ENCODE results near the gene HAUS7.

Gene HAUS7

DNA sequence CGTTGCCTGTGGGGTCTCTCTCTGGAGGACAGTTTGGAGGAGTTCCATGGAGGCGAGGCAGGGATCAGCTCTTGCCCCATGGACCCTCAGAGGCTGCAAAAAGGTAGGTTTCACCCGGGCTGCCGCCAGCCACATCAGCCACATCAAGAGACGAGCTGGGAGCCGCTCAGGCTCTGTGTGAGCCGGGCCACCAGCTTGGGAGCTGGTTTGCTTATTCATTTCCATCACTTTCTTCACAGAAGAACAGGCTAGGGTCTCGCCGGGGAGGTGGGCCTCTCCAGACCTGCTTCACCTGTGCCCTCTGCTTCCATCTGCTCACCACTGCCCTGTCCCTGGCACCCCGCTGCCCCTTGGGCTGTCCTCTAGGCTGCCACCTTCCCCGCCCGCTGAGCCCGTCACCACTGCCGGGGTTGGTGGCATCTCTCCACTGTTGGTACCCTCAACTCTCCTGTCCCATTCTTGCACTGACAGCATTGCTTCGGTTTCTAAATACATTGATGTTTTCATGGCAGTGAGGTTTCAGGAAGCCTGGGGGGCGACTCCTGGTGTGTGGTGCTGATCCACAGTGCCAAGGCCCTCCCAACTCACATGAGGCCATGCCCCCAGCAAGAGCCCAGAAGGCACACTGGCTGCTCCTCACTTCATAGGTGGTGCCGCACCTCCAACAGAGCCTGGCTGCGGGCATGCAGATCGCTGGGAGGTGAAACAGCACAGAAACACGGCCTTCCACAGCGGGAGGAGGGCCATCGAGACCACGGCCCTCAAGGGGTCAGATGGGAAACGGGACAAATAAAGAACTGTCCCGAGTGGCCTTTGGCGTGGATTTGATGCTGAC is 20.0 kb downstream of the HAUS7 start:
- no peak for DNase-seq

DNA sequence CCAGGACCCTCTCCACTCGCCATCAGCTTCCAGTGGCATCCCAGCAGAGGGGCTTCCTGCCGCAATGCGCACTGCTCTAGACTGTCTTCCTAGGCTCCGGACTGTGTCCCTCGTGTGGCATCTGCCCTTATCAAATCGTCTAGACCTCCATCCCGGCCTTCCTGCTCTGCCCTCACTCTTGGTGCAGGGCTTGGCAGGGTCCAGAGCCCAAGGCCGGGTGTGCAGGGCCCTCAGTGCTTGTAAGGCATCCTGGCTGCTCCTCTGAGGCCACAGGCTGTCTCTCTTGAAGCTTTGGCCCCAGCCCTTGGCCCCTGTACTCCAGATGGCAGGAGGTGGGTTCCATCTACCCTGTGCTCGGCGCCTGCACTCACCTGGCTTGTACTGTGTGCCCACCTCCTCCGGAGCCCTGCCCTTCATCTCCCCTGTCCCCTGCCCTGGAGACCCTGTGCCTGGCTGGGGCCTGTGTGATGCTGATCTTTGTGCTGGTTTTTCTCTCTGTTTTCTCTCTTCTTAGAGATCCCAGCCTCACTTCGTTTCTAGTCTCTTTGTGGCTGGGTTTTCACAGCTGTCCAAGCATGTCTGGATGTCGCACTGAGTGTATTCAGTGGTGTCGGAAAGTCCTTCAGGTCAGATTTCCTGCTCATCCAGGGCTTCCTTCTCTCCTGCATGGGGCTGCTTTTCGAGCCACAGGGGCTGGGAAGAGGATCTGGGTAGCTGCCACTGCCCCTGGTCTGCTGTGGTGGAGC is 20.8 kb downstream of the HAUS7 start:
- DNase-seq: no peak

DNA sequence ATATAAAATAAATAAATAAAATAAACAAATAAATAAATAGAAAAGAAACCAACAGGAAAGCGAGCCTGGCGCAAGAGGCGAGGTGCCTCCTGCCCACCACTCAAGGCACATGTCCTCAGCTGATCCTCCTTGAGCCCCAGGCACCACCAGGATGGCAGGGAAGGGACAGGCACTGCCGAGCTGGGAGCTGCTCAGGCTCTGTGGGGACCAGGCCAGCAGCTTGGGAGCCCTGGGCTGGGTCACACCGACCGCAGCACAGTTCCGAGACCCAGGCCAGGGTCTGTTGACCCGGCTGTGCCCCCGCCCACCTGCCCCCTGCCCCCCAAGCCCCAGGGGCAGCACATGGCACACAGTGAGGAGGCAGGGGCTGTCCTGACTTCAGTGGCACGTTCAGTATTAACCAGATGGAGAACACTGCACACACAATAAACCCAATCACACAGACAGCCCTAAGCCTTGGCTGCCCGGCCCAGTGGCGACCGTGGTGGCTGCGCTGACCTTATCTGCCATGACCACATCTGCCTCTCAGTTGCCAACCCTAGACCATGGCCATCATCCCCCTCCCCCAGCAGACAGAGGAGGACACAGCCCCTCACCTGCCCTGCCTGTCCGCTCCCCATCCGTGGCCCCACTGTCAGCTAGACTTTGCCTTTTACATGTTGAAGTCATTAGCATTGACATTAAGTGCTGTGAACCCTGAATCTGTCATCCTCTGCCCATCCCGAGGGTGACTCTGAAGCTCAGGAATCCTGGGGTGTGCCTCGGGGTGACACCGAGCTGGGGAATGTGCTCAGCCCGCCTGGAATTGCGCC is 21.6 kb downstream of the HAUS7 start:
- no peak for DNase-seq

DNA sequence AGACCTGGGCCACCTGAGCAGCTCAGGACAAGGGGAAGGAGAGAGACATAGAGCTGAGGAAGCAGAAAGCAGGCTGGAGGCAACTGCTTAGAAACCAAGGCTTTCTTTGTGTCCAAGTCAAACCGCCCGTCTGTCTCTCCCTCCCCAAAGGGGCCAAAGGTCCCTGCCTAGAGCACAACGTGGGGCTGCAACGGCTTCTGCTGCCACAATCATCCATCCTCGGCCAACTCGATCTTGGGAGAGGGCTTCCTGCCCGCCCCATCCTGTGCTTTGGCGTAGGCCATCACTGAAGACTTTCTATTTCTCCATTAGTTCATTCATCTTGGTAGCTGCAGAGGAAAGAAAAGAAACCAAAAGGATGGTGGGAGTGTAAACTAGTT is 22.8 kb downstream of the HAUS7 start:
- DNase-seq: no peak

DNA sequence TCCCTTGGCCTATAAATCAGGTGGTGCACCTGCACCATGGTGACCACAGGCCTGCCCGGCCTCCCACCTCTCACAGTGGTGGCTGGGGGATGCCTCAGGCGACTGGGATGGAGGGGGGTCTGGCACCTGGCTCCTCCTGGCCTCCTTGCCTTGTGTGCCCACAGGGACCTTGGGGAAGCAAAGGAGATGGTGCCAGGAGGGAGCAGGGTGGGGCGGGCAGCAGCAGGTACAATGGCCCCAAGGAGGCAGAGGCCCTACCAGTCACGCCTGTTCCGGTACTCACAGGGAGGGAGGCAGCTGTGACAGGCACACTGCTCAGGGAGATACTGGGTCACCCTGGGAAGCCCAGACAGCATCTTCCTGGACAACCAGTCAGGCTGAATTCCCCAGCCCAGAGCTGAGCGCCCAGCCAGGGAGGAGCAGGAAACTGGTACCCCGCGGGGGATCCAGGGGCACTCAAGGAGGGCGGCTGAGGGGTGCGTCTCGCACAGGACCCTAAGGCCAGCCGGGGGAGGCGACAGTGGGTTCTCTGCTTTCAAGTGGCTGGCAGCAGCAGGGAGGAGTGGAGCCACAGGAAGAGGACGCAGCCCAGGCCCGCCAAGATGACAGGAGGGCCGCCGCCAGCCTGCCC is 23.3 kb downstream of the HAUS7 start:
- no peak for DNase-seq

DNA sequence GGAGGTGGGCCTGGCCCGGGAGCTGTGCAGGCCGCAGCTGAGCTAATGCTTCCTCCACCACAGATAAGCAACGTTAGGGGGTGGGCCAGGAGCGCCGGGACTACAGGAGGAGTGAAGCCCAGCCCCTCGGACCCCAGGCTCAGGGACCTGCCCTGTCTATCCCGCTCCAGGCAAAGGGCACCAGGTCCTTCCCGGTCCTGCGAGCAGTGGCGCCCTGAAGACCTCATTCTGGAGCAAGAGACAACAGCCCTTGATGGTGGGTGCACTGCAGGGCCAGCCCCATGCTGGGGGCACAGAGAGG is 23.8 kb downstream of the HAUS7 start:
- no peak for DNase-seq

DNA sequence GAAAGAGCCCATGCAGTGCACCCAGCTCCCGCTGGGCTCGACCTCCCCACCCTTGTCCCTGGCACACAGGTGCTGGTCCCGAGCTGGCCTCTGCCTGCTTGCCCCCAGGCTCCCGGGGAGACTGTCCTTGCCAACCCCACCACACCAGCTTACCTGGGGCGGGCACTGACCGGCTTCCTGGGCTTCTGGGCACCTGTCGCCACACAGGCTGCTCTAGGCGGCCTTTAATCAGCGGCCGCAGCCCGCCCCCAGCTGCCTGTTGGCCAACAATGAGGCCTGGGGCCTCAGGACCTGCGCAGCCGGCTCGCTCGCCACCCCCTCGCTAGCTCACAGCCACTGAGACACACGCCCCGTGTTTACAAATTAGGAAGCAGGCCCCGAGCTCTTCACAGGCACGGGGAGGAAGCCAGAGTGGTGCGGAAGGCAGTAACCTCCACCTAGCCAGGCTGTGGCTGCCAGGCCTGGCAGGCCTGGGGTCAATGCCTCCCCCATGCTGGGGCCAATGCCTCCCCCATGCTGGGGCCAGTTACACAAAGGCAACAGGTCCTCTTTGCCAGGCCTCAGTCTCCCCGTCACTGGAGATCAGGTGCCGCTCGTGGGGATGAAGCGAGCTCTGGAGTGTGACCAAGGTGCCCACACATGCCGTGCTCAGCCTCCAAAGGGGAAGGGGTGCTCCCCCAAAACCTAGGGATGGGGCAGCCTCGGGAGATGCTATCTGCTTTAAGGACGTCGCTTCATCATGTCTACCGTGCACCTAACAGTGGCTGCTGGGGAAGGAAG is 24.3 kb downstream of the HAUS7 start, which contains the start of gene TREX2:
Gene TREX2 (minus strand): TSS at position 201 of the 780 bp plus-strand sequence. CDS start 626 bp downstream, outside the sequence.
- no peak for DNase-seq

DNA sequence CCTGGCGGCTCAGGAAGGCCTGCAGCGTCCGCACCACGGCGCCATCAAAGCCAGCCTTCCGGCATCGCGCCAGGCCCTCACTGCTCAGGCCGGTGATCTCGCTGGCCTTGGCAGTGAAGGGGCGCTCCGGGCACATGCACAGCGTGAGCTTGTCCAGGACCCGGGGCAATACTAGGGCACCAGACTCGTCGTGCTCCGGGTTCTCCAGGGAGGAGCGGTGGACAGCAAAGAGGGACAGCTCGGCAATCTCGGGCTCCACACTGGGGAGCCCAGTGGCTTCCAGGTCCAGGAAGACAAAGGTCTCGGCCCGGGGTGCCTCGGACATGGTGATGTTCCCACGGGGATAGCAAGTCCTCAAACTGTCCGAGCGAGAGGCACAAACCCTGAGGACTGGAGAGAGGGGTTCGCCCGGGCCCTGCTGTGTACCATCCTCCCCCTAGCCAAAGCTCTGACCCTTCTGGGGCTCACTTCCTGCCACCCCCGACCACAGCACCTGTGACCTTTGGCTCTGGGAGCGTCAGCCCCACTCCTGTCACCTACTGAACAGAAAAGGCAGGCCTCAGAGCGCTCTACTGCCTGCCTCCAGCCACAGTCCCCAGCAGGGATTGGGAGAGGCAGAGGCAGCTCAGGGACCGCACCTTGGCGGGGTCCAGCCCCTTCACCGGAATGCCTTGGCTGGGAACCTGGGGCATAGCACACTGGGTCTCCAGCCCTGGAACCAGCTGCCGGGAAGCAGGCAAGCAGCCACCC is 25.1 kb downstream of the HAUS7 start:
- no peak for DNase-seq

DNA sequence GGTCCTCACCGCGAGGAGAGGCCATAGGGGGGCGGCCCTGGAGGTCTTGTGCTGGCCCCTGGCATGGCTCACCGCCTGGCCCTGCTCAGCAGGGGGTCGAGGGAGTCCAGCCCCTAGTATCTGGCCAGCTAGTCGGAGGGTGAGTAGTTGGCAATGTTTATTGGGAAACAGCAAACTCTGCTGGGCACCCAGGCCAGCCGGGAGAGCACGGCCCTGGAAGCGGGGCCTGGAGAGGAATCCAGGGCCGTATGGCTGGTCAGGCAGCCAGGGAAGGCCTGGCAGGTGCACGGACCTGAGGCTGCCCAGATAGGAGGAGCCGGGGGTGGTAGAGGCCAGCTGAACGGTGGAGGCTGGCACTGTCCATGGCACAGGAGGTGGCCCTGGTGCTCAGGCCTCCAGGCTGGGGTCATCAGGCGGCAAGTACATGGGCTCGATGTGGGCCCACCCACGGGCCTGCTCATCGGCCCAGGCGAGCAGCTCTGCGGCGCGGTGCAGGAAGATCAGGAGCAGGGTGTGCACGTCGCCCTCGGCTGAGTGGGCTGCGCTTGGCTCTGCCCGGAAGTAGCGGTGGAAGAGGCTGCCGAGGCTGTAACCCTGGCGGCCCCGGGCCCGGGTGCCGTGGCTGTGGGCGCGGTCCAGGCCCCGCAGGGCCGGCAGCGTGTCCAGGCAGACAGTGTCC is 25.9 kb downstream of the HAUS7 start:
- DNase-seq: no peak

DNA sequence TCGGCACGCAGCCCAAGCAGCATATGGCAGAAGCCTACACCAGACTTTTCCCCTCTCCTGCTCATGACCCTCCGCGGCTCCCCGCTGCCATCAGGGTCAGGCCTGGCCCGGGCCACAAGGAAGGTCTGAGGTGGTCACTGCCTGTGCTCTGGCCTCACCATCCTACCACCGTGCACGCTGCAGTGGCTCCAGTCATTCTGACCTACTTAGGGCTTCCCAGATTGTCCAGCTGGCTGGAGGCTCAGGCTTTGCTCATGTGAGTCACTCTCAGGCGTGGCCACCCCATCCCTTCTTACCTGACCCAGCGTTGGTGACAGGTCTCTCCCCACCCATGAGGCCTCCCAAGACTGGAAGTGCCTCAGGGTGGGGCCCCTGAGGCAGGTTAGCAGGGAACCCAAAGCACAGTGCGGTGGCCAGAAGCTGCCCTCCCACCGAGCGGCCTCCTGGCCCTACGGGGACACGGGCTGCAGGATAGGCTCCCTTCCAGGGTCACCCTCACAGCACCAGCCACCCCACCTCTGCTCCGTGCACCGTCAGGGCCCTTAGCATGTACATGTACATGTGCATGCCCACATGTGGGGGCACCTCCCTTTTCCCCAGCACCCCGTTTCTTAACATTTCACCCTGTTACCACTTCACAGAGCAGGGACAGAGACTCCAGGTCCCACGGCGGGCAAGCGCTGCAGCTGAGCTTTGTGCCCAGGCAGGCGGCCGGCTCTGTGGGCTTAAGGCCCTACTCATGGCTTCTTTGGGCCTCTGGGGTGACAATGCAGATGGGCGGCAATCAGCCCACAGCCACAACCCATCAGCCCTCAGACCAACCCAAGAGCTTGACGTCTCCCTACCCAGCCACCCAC is 26.7 kb downstream of the HAUS7 start:
- DNase-seq: no peak

DNA sequence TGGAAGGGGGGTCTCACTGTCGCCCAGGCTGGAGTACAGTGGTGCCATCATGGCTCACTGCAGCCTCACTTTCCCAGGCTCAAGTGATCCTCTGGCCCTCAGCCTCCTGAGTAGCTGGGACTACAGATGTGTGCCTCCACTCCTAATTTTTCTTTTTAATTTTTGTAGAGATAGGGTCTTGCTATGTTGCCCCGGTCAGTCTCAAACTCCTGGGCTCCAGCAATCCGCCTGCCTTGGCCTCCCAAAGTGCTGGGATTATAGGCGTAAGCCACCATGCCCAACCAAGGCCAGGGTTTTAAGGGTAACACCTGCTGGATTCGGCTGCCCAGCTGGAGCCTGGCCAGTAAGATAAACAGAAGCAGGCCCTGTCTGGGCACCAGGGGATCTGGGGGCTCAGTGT is 27.9 kb downstream of the HAUS7 start:
- DNase-seq: no peak

DNA sequence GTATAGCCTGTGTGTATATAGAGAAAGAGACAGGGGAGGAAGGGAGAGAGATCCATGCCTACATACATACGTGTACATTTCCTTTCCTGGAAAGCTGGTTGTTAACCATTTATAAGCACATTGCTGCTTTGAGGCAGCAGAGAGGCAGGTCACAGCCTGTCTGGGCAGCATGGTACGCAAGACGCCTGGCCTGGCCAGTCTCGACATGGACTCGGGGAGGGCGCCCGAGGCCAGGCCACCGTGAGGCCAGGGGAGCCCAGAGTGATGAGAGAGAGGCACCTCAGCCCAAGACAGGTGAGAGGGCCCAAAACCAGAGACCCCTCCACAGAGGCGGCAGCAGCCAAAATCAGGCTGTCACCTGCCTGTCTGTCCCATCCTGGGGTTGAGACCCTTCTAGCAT is 28.4 kb downstream of the HAUS7 start:
- DNase-seq: no peak

DNA sequence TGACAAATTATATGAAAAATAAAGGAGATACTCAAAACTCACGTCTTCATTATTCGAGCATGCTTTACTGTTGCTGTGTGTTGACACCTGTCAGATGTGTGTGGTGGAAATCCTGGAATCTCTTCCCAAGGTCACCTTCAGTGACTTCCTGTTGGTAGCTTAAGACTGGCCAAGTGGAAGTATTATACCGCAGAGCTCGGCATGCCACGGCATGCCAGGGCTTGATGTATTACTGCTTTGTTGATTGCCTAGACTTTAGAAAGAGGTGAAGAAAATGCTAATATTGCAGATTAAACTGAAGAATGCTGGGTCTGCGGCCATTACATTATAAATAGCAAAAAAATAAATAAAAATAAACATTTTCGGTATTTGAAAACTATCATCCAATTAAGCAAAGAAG is 29.1 kb downstream of the HAUS7 start:
- no peak for DNase-seq

DNA sequence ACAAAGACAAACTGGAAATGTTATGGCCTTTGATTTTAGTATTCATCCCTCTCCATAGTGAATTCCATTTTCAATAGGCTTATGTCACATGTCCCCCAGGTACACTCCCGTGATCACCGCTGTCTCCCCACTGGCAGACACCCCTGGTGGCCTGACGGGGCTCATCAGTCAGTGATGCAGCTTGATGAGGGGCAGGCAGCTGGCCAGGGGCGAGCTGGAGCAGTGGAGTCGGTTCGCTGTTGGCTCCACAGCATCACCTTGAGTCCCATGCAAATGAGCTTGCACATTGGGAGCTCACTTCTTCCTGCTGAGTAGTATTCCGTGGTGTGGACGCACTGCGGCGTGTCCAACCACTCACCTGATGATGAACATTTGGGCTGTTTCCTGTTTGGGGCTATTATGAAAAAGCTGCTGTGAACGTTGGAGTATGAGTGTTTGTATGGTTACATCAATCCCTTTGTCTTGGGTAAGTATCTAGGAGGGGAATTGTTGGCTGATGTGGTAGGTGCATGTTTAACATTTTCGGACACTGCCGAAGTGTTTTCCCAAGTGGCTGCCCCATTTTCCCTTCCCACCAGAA is 29.7 kb downstream of the HAUS7 start:
- DNase-seq: no peak

DNA sequence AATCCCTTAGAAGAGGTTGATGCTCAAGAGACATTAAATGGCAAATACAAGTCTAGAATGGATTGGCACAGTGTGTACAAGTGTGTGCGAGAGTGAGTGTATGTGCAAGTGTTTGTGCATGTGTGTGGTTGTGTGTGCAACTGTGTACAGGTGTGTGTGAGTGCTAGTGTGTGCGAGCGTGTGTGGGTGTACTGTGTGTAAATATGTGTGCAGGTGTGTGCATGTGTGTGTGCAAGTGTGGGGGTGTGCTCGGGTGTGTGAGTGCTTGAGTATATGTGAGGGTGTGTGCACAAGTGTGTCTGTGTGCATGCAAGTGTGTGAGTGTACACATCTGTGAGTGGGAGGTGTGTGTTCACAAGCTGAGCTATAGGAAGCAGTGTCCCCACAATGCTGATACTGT is 30.4 kb downstream of the HAUS7 start:
- no peak for DNase-seq

DNA sequence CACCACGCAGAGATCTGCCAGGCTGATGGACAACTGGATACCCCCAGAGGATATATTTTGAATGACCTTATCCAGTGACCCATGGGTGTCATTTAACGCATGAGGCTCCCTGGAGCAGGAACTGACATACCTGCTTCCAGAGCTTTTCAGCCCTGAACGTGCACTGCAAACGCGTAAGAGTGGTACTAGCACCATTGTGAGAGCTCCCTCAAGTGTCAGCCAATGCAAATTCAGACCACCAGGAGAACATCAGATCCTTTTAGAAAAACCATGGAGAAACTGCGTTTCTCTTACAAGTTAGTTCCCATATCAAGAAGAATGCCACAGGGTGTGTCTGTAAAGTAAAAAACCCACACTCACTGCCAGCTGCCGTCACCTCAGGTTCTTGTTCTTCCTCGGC is 31.8 kb downstream of the HAUS7 start:
- no peak for DNase-seq

DNA sequence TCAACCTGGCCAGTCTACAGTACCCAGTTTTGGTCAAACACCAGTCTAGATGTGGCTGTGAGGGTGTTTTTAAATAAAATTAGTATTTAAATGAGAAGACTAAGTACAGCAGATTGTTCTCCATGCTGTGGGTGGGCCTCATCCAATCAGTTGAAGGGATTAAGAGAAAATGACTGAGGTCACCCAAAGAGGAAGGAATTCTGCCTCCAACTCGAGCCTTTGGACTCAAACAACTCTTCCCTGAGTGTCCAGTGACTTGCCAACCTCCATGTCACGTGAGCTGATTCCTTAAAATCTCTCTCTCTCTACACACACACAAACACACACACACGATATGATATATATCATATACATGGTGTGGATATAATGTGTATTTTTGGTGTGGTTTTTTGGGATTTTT is 34.5 kb downstream of the HAUS7 start:
- DNase-seq: no peak

DNA sequence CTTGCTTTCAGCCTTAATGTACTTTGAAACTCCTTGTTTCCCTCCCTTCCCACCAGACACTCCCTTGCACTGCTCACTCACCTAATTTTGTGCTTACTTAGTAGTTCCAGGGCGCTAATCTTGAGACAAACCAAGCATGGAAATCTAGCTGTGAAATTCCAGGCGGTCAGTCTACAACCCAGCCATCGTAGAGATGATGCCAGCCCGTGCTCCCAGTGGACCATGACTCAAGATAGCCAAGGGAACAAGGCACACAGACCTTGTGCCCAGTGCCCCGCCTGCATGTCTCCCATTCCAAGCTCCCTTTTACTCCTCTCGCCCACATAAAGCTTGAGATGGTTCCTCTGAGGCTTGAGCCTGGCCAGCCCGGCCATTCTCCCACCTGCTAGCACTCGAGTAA is 35.6 kb downstream of the HAUS7 start:
- DNase-seq: no peak

DNA sequence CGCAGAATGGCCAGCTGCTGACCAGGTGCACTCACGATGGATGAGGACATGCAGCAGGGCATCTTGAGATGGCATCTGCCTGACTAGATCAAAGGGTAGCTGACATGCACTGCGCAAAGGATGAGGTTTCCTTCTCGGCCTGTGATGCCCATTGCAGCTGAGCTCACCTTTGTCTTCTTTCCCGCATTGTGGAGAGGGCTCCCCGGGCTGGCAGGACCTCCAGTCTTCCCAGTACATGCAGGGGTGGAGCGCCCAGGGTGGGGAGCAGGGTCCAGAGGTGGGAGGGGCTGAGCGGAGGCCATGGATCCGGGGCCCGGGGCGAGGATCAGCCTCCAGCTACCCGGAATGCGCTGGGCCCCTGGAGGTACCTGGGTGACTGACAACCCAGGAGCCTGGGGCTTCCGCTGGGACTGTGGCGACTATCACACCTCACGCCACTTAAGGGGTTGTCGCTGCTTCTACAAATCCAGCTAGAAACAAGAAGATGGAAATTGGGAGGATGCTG is 36.5 kb downstream of the HAUS7 start:
- DNase-seq: no peak

All from DMS 273 treated with DMSO at 0.1 percent for 48 hours (cell line).